Activated CD8-positive, alpha-beta memory T cell treated with anti-CD3 and anti-CD28 coated beads, Interleukin-2, amount 50 U/mL, for 48 hours (primary cell): Measurements from ENCODE around the gene NAA16.

Experiments
- DNase-seq: peaks from one replicate; pipeline ENCODE4 v3.0.0-alpha.2; 2020

The NAA16 gene

DNA sequence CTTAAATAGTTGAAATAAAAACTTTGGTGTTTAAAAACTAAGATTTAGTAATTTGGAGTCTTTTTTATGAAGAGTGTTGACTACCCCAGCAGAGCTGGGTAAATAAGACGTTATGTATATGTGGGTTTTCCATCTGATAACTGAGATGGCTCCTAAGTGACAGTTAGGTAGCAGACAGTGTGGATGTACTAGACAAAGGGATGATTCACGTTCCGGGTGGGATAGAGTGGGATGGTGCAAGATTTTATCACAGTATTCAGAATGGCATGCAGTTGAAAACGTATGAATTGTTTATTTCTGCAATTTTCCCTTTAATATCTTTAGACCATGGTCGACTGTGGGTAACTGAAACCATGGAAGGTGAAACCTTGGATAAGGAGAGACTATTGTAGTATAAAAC, 50.4 kb downstream of the NAA16 start:
- DNase-seq, result no peak

DNA sequence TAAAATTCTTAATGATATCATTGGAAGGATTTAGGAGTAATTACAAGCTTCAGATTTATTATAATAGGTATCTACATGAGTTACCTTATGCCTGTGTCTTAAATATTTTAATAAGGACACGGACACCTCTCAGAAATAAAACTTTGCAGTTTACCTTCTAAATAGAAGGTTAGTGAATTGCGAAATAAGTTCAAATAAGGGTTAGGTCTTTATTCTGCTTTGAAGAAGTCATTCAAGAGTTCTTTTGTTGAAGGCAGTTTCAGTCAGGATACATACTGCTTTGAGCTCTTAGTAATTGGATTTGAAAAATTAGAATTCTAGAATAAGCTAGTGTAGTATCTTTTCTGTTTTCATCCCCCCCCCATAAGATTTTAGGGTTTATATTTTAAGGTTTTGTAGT, 53.0 kb downstream of the NAA16 start:
- DNase-seq, result no peak

DNA sequence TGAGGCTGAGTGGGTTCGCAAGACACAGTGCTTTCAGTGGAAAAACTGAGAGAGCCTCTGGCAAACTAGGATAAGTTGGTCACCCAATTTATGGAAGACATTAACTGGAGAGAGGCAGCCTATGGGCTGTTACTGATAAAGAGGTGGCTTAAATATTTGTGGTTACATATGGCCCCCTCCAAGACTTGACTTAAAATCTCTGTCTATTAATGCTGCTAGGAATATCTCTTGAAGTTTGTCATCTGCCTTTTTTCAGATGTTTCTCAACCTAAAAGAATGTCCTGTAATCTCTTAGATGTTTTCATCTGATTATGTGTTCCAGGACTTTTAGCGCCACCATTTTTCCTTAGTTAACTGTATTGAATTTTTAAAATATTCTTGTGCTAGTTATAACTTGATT, 54.6 kb downstream of the NAA16 start:
- no peak for DNase-seq

DNA sequence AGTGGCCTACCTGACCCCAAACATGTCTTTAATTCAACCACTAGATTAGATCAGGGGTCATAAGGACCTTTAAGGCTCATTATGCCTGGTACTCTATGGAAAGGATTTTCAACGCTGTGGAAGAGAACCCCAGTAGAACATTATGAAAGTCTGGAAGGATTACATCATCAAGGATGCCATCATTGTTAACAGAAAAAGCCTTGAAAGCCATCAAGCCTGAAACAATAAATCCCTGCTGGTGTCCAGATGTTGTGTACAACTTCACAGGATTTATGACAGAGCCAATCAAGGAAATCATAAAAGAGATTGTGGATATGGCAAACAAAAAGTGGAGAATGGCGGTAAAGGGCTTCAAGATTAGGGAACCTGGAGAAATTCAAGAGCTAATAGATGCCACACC, 59.7 kb downstream of the NAA16 start:
- DNase-seq, result no peak

DNA sequence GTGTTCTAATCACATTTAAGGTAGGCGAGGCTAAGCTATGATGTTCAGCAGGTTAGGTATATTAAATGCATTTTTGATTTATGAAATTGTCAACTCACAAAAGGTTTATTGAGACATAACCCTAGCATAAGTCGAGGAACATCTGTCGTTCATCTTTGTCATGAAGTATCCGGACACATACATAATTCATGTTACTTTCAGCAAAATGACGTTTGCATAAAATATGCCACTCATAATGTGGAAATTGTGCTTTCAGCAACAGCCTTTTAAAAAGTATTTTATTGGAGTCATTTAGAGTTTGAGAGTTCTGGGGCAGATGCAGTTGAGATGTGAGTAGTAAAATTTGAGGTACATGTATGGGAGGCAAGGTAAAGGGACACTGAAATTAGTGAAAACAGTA, 66.4 kb downstream of the NAA16 start:
- no peak for DNase-seq

DNA sequence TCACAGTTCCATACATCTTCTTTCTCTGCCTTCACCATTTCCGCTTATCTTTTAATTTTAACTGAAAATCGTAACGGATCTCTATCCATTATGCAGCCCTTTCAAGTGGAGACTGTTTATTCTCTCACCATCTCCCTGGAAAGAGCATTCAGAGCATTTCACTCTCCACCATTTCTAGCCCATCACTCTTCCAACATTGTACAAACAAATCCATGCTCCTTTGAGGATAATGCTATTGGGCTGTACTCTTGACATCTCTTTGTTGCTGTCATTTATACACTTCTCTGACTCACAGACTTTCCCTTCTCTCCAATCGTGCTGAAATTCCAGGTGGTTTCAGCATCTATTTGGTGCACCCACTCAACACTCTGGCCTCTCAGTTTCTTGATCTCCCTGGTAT, 71.4 kb downstream of the NAA16 start:
- no peak for DNase-seq

DNA sequence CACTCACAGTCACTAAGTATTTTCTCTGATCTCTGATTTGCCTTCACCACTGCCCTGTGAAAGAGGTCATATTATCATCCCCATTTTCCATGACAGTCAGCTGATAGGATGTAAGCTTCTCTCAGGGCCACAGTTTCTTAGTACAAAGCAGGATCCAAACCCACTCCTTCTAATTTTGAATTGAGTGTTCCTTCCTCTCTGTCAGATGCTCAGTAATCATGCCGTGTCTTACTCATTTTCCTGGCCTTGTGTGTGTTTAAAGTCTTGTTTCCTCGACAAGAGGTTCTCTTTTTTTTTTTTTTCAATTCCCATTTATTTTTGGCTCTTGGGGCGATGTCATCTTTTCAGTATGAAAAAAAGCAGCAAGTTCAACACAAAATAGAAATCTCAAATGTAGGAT, 72.3 kb downstream of the NAA16 start:
- no peak for DNase-seq

DNA sequence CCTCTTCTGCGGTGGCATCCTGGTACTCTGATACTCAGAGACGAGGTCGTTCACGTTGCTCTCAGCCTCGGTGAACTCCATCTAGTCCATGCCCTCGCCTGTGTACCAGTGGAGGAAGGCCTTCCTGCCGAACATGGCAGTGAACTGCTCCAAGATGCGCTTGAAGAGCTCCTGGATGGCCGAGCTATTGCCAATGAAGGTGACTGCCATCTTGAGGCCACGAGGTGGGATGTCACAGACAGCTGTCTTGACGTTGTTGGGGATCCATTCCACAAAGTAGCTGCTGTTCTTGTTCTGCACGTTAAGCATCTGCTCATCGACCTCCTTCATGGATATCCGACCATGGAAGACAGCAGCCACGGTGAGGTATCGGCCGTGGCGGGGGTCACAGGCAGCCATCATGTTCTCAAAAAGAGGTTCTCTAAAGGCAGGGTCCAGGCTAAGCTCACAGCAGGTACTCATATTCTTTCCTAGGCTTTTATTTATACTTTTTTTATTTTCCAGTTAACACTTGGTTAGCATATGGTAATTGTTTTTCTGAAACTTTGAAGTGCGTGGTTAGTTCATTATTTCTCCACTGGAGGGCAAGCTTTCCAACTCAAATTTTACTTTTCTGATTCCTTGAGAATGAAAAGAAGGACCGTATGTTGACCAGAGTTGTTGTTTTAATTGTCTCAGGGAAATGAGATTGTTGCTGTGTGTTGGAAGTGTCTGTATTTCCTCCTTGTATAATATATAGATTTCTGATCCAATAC, 73.9 kb downstream of the NAA16 start:
- no peak for DNase-seq

DNA sequence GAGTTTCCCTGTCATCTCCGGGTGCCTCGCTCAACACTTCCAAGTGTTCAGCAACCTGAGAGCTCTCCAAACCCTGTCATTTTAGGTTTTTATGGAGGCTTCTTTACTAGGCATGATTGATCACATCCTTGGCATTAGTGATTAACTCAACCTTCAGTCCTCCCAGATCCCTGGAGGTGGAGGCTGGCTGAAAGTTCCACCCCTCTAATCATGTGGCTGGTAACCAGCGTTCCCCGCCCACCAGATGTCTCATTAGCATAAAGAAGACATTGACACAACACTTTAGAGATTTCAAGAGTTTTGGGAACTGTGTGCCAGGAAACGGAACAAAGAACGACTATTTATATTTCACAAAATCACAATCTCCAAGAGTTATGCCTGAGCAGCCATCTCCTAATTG, 75.1 kb downstream of the NAA16 start:
- no peak for DNase-seq

DNA sequence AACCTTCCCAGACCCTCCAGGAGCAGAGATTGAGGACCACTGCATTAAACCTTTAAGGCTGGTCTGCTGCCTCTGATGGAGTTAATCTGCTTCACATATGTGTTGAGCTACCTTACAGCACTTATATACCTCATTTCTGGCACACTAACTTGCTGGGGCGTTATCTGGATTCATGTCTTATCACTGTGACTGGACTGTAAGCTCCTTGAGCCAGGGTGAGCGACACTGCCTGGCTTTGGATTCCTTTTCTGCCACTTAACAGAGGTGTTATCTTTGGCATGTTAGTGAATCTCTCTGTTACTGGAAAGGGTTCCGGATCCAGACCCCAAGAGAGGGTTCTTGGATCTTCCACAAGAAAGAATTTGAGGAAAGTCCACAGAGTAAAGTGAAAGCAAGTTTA, 76.5 kb downstream of the NAA16 start:
- DNase-seq, result no peak

DNA sequence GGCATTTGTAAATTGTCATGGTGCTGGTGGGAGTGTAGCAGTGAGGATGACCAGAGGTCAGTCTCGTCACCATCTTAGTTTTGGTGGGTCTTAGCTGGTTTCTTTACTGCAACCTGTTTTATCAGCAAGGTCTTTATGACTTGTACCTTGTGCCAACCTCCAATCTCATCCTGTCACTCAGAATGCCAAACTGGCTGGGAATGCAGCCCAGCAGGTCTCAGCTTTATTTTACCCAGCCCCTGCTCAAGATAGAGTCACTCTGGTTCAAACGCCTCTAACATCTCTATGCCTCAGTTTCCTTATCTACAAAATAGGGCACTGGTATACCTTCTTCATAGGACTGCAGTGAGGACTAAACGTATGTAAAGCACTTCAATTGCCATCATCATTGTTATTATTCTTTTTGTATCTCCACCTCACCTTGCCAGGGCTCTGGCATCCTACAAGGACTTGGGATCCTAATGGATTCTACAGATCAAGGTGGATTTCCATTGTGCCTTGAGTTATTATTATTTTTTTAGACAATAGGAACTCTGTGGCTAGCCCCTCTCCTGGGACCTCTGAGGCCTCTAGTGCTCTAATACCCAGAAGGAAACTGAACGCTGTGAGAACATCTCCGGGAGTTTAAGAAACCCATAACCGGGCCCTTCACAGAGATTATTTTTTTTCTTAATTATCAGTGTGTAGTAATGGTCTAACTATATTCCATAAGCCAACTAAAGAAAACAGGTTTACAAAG, 77.2 kb downstream of the NAA16 start:
- no peak for DNase-seq

DNA sequence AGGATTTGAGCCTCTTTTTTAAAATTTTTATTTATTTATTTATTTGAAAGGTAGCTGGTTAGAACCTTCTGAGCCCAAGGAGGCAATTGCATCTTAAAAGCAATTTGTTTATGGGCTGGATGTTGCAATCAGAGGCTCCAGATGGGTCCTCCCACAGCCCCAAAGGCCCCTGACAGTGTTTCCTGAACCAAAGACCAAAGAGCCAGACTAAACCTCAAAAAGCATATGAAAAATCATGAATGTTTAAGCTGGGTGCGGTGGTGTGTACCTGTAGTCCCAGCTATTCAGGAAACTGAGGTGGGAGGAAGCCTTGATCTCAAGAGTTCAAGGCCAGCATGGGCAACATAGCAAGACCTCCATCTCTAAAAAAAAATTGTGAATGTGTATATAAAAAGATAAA, 78.5 kb downstream of the NAA16 start:
- DNase-seq, result no peak

DNA sequence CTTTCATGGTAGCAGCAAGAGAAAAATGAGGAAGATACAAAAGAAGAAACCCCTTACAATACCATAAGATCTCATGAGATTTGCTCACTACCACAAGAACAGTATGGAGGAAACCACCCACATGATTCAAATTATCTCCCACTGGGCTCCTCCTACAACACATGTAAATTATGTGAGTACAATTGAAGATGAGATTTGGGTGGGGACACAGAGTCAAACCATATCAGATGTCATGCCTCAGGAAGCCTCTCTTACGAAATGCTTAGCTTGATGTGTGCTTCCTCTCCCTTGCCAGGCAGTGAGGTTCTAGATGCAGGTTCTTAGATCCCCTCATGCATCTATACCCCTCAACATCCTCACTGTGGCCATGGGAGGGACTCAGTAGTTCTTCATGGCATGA, 83.1 kb downstream of the NAA16 start:
- no peak for DNase-seq

DNA sequence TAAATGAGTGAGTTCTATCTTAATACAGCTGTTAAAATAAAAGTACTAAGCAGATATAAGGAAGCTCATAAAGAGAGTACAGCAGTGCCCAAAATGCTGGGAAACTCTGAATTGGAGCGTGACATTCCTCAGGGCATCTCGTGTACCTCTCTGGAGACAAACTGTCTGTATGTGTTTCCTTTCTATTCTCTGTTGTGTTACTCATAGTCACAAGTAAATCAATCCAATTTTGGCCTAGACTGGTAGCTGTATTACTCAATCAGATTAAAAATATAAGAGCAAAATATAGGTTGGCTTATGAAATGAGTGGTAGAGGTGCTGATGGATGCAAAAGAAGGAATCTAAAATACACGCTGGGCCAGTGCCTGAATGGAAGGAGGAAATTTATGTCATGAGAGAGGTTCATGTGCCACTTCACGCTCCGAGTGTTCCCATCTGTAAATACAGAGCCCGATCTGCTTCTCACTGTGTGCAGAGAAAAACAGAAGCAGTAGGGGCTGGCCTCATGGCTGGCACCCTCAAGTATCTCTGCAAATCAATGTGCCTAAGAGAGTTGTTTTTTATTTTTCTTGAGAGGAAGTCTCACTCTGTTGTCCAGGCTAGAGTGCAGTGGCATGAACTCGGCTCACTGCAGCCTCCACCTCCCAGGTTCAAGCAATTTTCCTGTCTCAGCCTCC, 87.6 kb downstream of the NAA16 start:
- no peak for DNase-seq

DNA sequence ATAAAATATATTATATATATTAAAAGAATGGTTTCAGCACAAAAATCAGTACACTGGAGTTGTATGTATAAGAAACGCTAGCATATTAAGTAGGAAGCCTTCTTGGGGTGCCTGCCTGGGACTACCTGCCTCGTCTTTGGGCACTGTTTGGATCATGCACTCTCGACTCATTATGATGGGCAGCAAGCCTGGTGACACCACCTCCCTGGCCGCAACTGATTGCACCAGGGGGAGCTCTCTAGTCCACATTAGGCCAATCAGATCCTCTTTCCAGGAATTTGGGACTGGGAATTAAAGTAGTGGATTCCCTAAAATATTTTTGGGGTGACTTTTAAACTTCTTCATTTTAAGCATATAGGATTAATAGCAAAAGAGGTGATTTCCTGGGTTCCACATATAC, 90.3 kb downstream of the NAA16 start:
- DNase-seq, result no peak

DNA sequence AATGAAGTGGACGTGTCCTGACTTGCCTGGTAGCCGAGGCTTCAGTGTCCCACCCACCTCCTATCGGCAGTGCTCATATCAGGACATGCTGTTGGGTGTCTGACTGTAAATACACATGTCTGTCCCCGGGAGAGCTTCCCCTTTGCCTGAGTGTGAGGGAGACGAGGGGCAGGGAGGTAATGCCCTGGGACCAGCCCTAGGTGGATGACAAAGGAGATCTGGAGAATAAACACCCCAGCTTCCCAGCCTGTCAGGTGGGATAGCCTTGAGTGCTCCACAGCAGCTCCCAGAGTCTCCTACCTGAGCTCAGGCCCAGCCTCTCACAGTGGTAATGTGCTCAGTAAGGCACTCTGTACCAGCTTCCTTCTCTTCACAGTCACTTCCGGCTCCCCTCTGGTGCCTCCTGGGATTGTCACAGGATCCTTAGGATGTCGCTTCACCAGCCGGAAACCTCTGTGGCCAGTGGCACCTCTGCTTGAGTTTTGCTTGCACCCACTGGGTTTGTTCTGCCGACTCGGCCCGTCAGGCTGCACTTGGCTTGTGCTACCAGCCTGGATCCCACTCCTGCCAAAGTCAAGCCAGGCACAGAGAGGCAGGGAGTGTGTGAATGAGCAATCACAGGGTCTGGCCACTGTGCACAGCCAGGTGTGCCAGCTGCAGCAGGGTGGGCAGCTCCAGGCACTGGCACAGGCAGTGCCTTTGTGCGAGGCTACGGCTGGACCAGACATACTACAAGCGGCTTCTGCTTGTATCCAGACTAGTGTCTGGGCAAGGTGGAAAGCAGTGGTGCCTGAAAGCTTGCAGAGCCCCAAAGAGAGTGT, 91.8 kb downstream of the NAA16 start:
- DNase-seq, result no peak

DNA sequence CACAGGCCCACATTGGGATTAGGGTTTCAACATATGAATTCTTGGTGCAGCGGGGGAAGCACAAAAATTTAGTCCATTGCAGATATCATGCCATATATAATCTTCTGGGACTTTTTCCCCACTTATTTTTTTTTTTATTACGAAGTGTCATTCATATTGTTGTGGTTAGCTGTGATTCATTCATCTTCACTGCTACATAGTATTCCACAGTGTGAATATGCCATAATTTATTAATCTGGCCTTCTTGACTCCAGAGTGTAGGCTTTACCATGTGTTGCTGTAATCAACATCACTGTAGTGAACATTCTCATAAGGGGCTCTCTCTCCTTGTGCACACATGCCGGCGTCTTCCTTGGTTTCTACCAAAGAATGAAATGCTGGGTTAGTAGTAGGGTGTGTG, 92.9 kb downstream of the NAA16 start:
- DNase-seq, result no peak

DNA sequence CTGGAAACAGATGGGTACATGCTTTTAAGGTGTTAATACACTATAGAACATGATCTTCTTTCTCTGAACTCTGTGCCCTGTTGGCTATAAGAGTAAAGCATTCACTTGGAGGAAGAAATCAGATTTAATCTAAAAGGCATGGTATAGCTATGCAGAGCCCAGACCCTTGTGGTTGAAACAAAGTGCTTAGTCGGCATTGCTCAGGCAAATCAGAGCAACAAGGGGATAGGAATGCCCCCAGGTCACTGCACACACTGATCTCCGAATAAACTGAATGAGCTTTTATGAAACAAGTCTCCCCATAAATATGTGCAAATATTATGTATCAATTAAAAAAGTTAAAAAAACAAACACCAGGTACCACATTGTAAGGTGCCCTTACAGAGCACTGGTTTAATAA, 94.3 kb downstream of the NAA16 start:
- no peak for DNase-seq

DNA sequence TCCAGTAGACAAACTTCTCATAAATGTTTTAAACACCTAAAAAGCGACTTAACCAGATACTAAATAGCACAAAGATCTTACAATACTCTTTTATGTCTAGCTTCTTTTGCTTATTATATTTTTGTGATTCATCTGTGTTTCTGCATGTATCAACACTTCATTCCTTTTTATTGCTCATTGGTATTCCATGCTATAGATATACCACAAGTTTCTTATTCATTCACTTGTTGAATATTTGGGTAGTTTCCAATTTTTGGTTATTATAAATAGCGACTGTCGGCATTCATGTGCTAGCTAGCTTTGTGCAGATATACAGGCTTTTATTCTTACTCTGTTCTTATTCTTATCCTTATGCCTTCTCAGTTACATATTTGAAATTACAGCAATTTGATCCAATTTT, 96.3 kb downstream of the NAA16 start:
- no peak for DNase-seq

DNA sequence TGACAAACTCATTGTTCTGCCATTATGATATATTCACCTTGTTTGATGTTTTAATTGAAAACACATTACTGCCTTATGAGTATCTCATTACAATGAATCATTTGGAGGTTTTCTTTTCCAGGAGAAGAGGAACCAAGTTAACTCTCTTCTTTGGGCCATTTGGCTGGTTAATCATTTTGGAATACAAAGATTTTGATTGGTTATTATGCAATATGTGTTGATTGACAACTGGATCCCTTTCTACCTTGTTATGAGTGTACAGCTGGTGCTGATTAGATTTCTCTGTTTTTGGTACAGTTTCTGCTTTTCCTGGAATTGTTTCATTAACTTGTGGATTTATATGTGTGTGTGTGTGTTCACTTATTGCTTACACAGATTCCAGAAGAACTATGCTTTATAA, 97.1 kb downstream of the NAA16 start:
- DNase-seq, result no peak

DNA sequence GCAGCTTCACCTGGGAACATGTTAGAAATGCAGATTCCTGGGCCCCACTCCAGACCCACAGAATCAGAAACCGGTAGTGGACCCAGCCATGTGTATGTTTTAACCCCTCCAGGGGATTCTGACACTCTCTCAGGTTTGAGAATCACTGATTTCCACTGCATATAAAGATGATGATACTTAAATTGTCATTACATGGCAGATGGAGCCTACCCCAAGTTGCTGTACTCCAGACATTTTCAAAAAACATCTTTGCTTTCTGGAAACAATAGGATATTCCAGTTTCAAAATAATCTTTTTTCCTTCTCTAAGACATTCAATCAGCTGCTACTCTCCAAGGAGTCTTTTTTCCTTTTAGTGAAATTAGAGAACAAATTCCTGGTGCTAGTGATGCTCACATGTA, 97.7 kb downstream of the NAA16 start:
- no peak for DNase-seq

DNA sequence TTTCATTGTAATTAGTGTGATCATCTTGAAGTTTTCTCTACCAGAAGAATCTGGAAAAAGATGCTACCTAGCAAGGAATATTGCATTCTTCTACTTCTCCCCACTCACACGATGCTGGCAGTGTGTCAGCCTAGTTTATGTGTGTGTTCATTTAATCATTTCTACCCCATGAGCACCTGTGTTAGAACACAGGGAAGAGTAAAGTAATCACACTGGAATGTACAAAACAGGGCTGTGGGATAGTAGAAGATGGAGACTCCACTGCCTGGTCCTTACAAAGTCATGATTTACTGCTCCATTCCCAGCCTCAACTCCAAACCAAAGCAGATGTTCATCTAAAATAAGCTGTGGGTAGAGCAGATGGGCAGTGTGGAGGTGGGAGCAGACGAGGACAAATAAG, 98.5 kb downstream of the NAA16 start:
- no peak for DNase-seq

DNA sequence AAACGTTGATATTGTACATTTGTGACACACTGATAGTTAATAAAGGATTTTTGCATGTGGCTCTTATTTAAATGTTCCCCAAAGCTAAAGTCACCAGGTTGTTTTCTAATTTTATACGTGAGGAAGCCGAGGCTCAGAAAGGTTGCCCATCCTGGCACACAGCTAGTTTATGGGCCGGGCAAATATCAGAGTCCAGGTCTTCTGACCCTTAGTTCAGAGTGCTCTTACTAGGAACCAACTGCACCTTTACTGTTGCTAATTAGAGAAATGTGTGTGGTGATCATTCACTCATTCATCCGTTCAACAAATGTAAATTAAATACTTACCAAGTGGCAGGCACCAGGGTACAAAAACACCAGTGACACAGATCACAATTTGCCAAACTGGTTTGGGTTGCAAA, 100.0 kb downstream of the NAA16 start:
- DNase-seq, result no peak
